Activated T-cell treated with anti-CD3 and anti-CD28 coated beads, Interleukin-2, amount 50 U/mL, for 4 hours (primary cell): ENCODE measurements around the gene CD82. TPM values are rescaled to one million over a fixed set of nuclear protein-coding genes. Genes with fewer than 3 reads are reported as not detected.

Source experiments
- ATAC-seq, 2 donors: fragments of 200-7000 bp; cut with Tn5 transposase; one replicate each; pipeline ENCODE4 v1.10.0; 2021
- DNase-seq: peaks from one replicate; pipeline ENCODE4 v3.0.0-alpha.2; 2020
- H3K27me3 Mint-ChIP-seq: one replicate; pipeline ENCODE4 v1.8.0; 2021; ENCODE audit warnings: low read depth, mixed read lengths
- H3K36me3 Mint-ChIP-seq: one replicate; pipeline ENCODE4 v1.8.0; 2022; ENCODE audit warnings: mixed read lengths; ENCODE audit not compliant: insufficient read depth
- H3K4me1 Mint-ChIP-seq: one replicate; pipeline ENCODE4 v1.8.0; 2021; ENCODE audit warnings: low read depth, mixed read lengths
- H3K4me3 Mint-ChIP-seq: one replicate; pipeline ENCODE4 v1.8.0; 2021; ENCODE audit warnings: mild to moderate bottlenecking, moderate library complexity, mixed read lengths
- H3K9me3 Mint-ChIP-seq: one replicate; pipeline ENCODE4 v1.8.0; 2021; ENCODE audit warnings: mixed read lengths
- total RNA-seq, 3 donors: library from RNA; stranded (reverse); gene quantifications; one replicate each; pipeline ENCODE4 v1.2.1, GENCODE V29; 2021

CD82 gene
- total RNA-seq, 3 donors from 2014 or later: 364 to 594 (median 428) TPM

DNA sequence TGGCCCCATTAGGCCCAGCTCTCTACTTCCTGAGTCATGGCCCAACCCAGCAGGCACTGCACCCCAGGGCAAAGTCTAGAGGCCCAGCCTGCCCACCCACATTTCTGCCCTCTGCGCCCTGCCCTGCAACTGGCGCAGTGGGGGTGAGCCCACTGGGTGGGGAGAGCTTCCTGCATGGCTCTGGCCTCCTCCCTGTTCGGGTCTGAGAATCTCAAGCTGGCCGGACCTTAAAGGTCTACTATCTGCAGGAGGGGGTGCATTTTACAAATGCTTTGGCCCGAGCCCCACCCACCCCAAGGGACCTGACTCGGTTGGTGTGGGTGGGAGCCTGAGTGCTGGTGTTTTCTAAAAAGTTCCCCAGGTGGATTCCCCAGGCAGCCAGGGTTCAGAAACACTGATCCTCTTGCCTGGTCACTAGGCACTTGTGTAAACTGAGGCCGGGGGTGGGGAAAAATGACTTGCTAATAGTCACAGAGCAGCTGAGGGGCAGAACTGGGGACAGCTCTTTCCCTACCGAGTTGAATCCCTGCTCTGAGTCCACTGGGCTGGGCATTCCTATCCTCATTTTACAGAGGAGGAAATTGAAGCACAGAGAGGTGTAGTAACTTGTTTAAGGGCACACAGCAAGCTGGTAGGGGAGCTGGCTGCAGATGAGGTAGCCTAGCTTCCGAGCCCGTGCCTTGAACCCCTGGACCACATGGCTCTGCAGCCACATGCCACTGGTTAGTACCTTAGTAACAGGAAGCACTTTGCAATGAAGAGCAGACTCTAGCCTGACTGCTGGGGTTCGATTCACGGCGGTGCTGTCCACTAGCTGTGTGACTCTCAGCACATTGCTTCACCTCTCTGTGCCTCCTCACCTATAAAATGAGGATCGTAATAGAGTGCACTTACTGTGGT is 36.3 kb downstream of the CD82 start:
- H3K4me1 Mint-ChIP-seq: peaks cover 62% of the 10 kb centered on the region
- no peaks in the 10 kb centered on the region for H3K9me3 Mint-ChIP-seq
- peaks cover 28% of the 10 kb centered on the region for H3K36me3 Mint-ChIP-seq
- H3K4me3 Mint-ChIP-seq: peak overlapping the region; percentile 13
- ATAC-seq (peak; percentile 42 to 58), DNase-seq (no peak)
- H3K27me3 Mint-ChIP-seq: no peaks in the 10 kb centered on the region

DNA sequence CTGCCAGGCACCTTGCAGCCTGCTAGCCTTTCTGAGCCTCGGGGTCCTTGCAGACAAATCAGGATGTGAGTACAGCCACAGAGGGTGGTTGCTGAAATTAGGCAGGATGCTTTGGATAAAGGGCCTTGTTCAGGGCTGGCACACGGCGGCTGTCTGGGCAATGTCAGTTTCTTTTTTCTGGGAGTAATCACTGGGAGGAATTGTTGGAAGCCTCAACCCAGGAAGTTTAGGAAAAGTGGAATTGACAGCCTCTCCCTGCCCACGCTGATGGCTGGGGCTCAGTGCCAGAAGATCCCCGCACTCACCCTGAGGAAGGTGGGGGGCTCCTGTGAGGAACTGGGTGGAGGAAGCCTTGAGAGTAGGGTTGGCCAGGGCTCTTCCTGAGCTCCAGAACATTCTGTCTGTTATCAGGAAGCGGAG is 37.4 kb downstream of the CD82 start:
- peaks cover 33% of the 10 kb centered on the region for H3K36me3 Mint-ChIP-seq
- H3K4me1 Mint-ChIP-seq: peaks cover 62% of the 10 kb centered on the region
- no peaks in the 10 kb centered on the region for H3K9me3 Mint-ChIP-seq
- ATAC-seq (no peak), DNase-seq (no peak)
- no peak overlapping the region for H3K4me3 Mint-ChIP-seq
- H3K27me3 Mint-ChIP-seq: no peaks in the 10 kb centered on the region

DNA sequence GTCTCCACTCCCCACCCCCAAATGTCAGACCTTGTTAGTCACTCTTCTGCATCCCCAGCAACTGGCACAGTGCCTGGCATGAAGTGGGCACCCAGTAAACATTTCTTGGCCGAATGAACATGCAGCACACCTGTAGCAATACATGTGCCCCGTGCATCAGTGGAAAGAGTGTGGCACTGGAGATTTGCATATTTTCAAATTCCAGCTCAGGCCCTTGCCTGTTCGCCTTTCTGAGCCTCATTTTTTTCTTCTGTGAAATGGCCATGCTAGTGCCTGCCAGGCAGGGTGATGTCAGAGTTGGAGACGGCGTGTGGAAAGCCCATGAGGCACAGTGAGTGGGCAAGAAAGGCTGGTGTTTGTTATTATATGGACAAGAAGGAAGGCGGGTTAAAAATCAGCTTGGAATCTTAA is 38.7 kb downstream of the CD82 start:
- no peak for ATAC-seq
- no peaks in the 10 kb centered on the region for H3K27me3 Mint-ChIP-seq

DNA sequence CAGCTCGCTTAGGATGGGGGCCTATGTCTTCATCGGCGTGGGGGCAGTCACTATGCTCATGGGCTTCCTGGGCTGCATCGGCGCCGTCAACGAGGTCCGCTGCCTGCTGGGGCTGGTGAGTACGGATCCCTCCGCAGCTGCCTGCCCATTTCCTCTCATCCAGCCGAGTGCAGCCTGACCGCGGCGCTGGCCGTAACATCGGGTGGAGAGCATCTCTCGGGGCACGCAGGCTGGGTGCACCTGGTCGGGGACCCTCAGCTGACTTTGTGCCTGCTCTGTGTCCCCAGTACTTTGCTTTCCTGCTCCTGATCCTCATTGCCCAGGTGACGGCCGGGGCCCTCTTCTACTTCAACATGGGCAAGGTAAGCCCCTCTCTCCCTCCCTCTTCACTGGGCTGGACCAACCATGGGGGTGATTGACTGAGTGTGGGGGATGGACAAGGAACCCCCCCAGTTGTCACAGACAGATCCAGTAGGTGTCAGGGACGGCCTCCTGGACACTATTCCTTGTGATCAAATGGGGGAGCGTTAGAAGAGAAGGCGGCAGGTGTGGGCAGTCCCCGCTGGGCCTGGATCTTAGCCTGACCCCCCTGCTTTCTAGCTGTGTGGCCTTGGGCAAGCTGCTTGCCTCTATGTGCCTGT is 39.7 kb downstream of the CD82 start:
- no peaks in the 10 kb centered on the region for H3K27me3 Mint-ChIP-seq
- no peak for DNase-seq
- H3K36me3 Mint-ChIP-seq: peaks cover 46% of the 10 kb centered on the region
- H3K9me3 Mint-ChIP-seq: no peaks in the 10 kb centered on the region
- H3K4me3 Mint-ChIP-seq: no peak overlapping the region
- no peak for ATAC-seq
- H3K4me1 Mint-ChIP-seq: peaks cover 71% of the 10 kb centered on the region

More for the DNA sequence above, 38.7 kb downstream of the CD82 start:
- Mint-ChIP-seq H3K9me3 (no peaks in the 10 kb centered on the region), H3K4me1 (peaks cover 67% of the 10 kb centered on the region), H3K4me3 (no peak overlapping the region), H3K36me3 (peaks cover 43% of the 10 kb centered on the region)
- DNase-seq: no peak

DNA sequence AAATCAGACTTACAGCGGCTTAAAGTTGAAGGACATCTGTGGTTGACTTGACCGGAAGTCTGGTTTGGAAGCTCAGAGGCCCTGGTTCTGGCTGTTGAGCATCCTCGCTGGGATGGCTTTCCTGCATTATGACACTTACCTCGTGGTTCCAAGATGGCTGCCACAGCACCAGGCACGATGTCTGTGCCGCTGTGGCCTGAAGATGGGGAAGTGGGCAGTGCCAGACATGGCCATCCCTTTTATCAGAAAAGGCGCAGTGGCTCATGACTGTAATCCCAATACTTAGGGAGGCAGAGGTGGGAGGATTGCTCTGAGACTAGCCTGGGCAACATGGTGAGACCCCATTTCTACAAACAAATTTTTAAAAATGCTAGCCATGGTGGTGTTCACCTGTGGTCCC is 40.5 kb downstream of the CD82 start:
- ATAC-seq: no peak
- DNase-seq: no peak
- Mint-ChIP-seq H3K4me3 (no peak overlapping the region), H3K9me3 (no peaks in the 10 kb centered on the region), H3K4me1 (peaks cover 68% of the 10 kb centered on the region), H3K36me3 (peaks cover 47% of the 10 kb centered on the region), H3K27me3 (no peaks in the 10 kb centered on the region)

DNA sequence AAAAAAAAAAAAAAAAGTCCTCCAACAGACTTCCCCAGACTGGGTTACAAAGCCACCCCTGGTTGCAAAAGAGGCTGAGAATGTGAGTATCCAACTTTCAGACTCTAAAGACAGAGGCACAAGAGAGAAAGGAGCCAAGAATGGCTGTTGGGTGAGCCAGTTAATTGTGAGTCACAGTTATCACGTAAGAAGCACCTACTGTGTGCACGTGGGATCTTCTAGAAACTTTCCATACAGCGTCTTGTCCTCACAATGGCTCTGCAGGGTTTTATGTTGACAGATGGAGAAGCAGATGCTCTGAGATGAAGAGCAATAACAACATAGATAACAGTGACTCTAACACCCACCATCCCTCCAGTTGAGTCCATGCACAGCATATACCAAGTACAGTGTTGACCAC is 41.0 kb downstream of the CD82 start:
- Mint-ChIP-seq H3K27me3 (no peaks in the 10 kb centered on the region), H3K36me3 (peaks cover 47% of the 10 kb centered on the region), H3K4me3 (no peak overlapping the region), H3K9me3 (no peaks in the 10 kb centered on the region), H3K4me1 (peaks cover 68% of the 10 kb centered on the region)
- DNase-seq (no peak), ATAC-seq (no peak)

DNA sequence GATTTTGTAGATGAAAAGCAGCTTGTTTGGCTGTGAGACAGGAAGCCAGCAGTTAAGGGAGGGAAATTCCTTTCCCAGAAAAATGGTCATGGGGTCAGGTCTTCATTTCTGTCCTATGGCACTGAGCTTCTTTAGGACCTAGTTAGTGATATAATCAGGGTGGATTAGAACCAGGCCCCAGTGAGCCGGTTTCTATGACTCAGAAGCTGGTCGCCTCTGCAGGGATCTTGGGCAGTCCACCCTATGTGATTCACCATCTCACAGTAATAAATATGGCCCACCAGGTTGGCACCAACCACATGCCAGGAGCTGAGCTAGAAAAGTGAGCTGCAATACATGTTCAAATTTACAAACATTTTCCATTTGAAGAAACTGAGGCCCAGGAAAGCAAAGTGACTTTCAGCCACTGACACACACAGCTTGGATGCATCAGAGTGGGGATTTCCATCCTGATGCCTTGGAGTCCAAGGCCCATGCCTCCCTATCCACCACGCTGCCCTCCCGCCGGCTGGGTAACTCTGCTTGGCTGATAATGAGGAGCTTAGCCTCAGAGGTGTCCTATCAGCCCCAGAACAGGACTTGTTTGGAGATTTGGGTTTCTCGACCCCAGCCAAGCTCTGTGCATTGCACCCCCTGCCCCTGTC is 42.0 kb downstream of the CD82 start:
- Mint-ChIP-seq H3K36me3 (peaks cover 49% of the 10 kb centered on the region), H3K4me1 (peaks cover 69% of the 10 kb centered on the region), H3K27me3 (no peaks in the 10 kb centered on the region), H3K9me3 (no peaks in the 10 kb centered on the region), H3K4me3 (no peak overlapping the region)
- DNase-seq: no peak
- ATAC-seq: no peak

DNA sequence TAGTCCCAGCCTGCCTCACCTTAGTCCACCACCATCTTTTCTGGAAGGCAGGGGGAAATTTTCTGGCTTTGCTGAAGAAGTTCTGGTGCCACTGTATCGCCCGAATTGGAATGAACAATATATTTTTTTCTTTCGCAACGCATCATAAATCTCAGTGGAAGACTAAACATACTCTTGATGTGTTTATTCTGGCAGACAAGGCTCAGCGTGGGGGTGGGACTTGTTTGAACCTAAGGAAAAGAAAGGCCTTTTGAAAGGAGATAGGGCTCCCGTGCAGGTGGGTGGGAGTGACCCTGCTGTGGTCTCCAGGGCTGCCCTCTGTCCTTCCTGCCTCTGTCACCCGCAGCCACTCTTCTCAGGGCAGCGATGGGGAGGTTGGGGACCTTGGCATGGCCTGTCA is 42.5 kb downstream of the CD82 start:
- DNase-seq (no peak), ATAC-seq (no peak)
- Mint-ChIP-seq H3K36me3 (peaks cover 50% of the 10 kb centered on the region), H3K4me1 (peaks cover 72% of the 10 kb centered on the region), H3K4me3 (no peak overlapping the region), H3K27me3 (no peaks in the 10 kb centered on the region), H3K9me3 (no peaks in the 10 kb centered on the region)

DNA sequence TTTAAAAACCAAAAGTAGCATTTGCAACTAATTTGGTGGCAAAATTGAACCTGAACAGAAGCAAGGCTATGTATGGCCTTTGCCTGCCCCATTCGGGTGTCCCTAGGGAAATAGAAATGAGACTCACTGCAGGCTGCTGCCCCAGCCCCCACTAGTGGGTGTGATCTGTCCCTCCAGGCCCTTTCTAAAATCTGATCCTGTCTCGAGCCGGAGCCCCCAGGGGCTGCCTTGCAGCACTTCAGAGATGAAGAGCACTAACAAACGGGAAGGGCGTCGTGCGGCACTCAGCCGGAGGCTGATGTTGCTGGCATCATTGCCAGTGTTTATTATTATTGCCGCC is 43.2 kb downstream of the CD82 start:
- peak overlapping the region; percentile 7 for H3K4me3 Mint-ChIP-seq
- H3K36me3 Mint-ChIP-seq: peaks cover 51% of the 10 kb centered on the region

DNA sequence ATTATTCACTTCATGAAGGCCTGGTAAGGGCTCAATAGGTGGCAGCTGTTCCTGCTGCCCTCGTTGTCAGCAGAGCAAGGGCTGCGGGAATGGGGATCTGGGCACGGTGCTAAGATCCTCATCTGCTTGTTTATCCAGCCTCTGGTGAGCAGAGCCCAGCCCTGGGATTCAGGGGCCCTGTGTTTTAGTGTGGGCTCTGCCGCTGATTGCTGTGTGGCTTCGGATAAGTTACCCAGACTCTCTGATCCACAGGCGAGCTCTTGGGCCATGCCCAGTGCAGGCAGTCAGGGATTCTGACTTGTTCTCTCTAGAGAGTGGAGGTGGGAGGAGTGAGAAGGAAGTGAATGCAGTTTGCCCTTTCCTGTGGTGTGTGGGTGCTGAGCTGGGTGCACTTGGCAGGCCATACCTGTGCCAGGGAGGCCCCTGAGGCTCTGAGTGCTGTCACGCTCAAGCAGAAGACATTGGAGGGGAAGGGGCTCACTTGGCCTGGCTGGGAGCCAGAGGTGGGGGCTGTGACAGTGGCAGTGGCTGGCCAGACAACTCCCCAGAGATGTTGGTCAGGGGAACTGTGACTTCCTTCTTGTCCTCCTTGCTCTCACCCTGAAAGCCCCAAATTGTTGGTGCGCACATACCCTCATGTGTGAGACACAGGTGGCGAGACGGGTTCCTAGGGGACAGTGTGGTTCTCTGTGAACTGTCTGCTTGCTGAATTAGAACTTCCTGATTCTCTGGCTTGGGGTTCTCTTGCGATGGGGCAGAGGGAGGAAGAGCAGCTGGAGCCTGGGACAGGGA is 43.7 kb downstream of the CD82 start:
- Mint-ChIP-seq H3K9me3 (no peaks in the 10 kb centered on the region), H3K36me3 (peaks cover 46% of the 10 kb centered on the region), H3K4me3 (peak overlapping the region; percentile 33), H3K27me3 (no peaks in the 10 kb centered on the region), H3K4me1 (peaks cover 73% of the 10 kb centered on the region)
- ATAC-seq (peak; percentile 53 to 60), DNase-seq (no peak)

More for the DNA sequence above, 43.2 kb downstream of the CD82 start:
- DNase-seq (no peak), ATAC-seq (no peak)
- H3K27me3 Mint-ChIP-seq: no peaks in the 10 kb centered on the region
- peaks cover 74% of the 10 kb centered on the region for H3K4me1 Mint-ChIP-seq
- H3K9me3 Mint-ChIP-seq: no peaks in the 10 kb centered on the region

DNA sequence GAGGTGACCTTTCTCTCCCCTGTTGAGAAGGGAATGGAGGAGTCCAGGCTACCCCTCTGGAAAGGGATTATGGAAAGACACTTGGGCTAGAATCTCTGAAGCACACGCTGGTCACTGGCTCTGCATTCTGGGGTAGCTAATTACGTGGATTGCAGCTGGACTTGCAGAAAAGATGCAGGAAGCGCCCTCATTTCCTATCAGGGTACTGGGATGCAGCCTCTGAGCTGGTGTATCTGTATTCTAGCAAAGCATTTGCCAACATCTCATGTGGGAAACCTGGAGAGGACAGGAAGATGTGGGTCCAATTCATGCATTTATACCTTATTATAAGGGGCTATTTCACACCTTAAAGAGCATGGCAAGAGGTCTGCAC is 44.3 kb downstream of the CD82 start:
- peaks cover 76% of the 10 kb centered on the region for H3K4me1 Mint-ChIP-seq
- H3K27me3 Mint-ChIP-seq: no peaks in the 10 kb centered on the region
- DNase-seq (no peak), ATAC-seq (no peak)
- H3K9me3 Mint-ChIP-seq: no peaks in the 10 kb centered on the region
- H3K4me3 Mint-ChIP-seq: peak overlapping the region; percentile 33
- H3K36me3 Mint-ChIP-seq: peaks cover 47% of the 10 kb centered on the region

DNA sequence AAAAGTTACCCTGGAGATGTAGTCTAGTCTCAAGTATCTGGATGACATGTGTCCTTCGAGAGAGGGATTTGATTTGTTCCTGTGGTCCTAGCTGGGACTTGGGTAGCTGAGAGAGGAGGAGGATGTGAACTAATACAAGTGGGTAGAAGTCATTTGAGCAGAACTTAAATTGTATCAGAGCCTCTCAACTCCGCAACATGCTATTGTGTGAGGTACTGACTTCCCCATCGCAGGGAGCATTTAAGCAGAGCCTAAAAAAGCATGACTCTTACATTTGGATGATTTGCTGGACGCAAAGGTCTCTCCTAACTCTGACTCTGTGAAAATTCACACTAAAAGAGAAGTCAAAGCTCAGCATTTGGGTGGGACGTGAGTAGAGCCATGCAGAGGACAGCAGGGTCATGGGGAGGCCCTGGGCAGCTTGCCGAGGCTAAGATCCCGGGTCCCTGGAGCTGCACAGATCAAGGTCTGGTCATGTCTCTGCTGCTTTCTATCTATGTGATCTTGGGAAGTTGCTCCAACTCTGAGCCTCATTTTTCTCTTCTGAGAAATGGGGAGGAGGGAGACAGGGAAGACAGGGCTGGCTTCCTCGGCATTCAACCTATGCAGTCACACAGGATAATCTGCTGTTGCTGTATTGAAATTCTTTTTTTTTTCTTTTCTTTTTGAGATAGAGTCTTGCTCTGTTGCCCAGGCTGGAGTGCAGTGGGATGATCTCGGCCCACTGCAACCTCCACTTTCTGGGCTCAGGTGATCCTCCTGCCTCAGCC is 44.9 kb downstream of the CD82 start:
- DNase-seq (no peak), ATAC-seq (no peak)
- Mint-ChIP-seq H3K4me3 (no peak overlapping the region), H3K27me3 (no peaks in the 10 kb centered on the region), H3K9me3 (no peaks in the 10 kb centered on the region), H3K36me3 (peaks cover 47% of the 10 kb centered on the region), H3K4me1 (peaks cover 78% of the 10 kb centered on the region)

DNA sequence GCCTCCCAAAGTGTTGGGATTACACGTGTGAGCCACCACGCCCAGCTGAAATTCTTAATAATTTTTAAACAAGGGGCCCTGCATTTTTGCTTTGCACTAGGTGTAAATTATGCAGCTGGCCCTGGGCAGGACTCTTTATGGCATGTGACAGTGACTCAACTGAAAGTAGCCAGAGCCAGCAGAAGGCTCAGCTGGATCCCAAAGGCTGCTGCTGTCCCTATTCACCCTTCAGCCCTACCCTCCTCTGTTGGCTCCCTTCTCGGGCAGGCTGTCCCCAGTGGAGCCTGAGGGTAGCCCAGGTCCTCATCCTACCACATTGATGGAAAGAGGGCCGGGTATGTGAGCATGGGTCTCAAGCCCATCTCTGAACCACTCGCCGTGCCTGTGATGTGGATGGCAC is 45.6 kb downstream of the CD82 start:
- Mint-ChIP-seq H3K36me3 (peaks cover 48% of the 10 kb centered on the region), H3K9me3 (no peaks in the 10 kb centered on the region), H3K27me3 (no peaks in the 10 kb centered on the region), H3K4me3 (no peak overlapping the region), H3K4me1 (peaks cover 78% of the 10 kb centered on the region)
- ATAC-seq (peak in 1 of 2 donors; percentile 7), DNase-seq (no peak)
